Colon (tissue), 2 donors: ENCODE measurements around the gene THOC2.
"Not testable (repeated sequence)": the region's sequence is repeated elsewhere in the genome, so short reads cannot be mapped to it uniquely, and the experiment has no call there.

Experiments used
- FAIRE-seq: peaks from 2 replicates; lab custom pipeline; 2012; peaks lifted over from hg19 to GRCh38; lab: Jason Lieb, UNC
- donor health status: control.
- donor health status: control.

The THOC2 gene

GRCh38 chrX:123734079-123734478, 1.2 kb upstream of the THOC2 start:
- not testable (repeated sequence) for FAIRE-seq

- no peak for FAIRE-seq
Observed at GRCh38 chrX:123731987-123732669, 724 bp downstream of the THOC2 start.

DNA sequence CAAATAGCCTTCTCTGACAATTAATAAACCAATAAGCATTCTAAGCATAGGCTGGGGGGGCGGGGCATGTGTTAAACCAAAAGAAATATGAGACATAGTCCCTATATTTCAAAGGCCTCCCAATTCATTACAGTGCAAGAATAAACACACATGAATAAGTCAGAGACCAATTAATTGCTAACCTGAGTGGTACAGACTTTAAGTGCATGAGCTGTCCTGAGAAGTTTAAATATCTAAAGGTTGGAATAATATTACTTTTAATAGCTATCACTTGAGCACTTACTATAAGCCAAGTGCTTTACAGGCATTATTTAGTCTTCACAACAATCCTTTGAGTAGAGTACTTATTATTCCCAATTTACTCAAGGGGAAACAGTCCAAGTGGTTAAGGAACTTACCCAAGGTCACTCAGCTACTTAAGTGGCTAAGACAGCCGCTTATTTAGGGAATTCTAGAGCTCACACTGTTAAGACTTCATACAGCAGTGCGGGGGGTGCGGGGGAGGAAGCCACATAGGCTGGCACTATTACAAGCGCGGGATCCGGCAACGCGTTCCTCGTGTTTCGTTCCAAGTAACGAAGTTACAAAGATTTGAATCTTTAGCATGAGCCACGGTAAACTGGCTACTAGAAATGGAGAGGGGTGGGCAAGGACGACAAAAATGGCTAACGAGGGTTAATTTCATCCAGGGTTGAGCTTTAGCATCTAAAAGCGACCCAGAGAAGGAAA, 1.4 kb downstream of the THOC2 start:
- peak; percentile 18 for FAIRE-seq

- no peak for FAIRE-seq
Observed at GRCh38 chrX:123728554-123728953, 4.3 kb downstream of the THOC2 start.

DNA sequence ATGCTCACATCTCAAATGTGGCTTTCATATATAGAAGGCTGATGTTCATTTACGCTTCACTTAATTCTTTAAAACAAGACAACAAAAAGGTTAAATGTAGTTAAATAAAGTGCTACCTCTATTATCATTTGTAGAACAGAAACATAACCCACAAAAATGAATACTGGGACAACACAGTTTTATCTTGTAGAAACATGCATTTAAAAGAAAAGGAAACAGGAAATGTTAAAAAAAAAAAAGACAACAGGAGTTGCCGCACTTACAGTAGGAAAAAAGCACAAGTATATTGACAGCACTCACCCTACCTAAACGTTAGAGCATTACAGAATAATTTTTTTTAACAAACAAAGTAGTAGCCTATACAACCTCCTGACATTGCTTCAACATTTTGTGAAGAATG, 4.8 kb downstream of the THOC2 start:
- FAIRE-seq, result no peak

DNA sequence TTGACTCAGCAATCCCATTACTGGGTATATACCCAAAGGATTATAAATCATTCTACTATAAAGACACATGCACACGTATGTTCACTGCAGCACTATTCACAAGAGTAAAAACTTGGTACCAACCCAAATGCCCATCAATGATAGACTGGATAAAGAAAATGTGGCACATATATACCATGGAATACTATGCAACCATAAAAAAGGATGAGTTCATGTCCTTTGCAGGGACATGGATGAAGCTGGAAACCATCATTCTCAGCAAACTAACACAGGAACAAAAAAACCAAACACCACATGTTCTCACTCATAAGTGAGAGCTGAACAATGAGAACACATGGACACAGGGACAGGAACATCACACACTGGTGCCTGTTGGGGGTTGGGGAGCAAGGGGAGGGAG, 10.7 kb downstream of the THOC2 start:
- FAIRE-seq, result not testable (repeated sequence)

DNA sequence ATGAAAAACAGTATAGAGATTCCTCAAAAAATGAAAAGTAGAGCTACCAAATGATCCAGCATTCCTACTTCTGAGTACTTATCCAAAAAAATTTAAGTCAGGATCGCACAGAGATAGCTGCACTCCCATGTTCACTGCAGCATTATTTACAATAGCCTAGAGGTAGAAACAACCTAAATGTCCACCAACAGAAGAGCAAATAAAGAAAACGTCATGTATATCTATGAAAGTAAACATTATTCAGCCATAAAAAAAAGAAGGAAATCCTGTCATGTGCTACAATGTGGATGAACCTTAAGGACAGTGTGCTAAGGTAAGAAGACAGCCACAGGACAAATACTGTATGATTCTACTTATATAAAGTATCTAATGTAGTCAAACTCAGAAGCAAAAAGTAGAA, 12.4 kb downstream of the THOC2 start:
- FAIRE-seq, result no peak

- no peak for FAIRE-seq
Observed at GRCh38 chrX:123713841-123714240, 19.0 kb downstream of the THOC2 start.

DNA sequence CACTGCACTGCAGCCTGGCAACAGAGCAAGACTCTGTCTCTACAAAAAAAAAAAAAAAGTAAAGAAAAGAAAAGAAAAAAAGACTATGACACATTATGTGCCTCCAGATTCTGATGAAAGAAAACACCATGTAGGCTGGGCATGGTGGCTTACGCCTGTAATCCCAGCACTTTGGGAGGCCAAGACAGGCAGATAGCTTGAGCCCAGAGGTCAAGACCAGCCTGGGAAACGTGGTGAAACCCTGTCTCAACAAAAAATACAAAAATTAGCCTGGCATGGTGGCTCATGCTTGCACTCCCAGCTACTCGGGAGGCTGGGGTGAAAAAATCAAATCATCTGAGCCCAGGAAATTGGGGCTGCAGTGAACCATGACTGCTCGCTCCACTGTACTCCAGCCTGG, 19.4 kb downstream of the THOC2 start:
- no peak for FAIRE-seq

GRCh38 chrX:123711201-123711600, 21.7 kb downstream of the THOC2 start:
- not testable (repeated sequence) for FAIRE-seq

- no peak for FAIRE-seq
Observed at GRCh38 chrX:123704781-123705180, 28.1 kb downstream of the THOC2 start.

DNA sequence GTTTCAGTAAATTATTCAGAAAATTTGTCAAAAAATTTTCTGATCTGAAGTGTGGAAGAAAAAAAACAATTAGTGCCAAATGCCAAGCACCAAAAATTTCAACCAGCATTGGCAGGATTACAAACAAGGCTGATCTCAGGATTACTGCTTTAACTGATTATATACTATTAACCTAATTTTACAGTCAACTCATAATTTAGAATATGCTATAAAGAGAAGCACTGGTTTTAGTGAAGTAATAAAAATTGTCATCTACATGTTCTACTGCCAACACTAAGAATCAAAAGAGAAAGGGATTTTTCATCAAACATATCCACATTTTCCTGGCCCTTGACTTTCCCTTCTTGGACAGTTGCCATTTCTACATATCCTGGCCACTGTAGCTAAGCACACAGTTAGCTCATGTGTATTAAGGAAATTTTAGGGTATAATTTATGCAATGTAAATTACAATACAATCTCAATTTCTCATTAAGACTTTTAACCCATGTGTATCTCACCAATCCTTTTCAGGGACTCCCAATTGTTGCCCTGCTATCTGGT, 33.8 kb downstream of the THOC2 start:
- FAIRE-seq, result peak; percentile 43

DNA sequence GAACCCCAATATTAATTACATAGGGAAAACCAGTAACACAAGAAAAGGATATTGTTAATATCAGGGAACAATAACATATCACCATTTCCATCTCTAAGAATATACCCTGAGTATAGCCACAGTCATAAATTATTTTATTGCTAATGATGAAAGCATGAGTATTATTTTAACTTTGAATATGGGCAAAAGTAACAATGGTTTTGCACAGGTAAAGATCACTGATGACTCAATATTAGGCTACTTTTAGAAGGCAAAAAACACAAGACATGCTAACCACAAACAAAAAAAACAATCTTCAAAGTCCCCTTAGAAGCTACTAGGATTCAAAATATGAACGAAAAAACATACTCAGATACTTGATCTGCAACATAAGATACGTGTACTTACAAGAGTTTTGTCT, 36.5 kb downstream of the THOC2 start:
- FAIRE-seq, result peak; percentile 87

- FAIRE-seq, result peak; percentile 93
Observed at GRCh38 chrX:123695242-123695641, 37.6 kb downstream of the THOC2 start.

DNA sequence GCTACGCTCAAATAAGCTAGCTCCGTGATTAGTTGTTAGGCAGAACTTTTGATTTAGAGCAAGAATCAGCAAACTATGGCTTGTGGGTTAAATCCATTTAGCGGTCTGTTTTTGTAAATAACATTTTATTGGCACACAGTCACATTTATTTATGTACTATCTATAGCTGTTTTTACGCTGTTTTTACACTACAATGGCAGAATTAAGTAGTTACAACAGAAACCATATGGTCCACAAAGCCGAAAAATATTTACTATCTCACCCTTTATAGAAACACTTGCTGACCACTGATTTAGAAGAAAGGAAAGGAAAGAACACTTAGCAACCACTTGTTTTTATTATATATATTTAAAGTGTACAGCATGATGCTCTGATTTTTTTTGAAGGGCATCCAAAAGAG, 41.1 kb downstream of the THOC2 start:
- peak; percentile 45 for FAIRE-seq

DNA sequence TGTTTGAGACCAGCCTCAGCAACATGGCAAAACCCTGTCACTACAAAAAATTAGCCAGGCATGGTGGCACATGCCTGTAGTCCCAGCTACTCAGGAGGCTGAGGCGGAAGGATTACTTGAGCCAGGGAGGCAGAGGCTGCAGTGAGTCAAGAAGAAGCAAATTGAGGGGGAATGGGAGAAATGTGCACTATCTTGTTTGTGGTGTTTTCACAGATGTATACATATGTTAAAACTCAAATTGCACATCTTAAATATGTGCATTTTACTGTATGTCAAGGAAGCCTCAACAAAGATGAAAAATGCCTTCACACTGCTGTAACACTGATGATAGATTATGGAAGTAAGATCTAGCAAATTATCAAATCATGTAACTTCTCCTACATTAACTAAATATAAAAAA, 44.3 kb downstream of the THOC2 start:
- no peak for FAIRE-seq

GRCh38 chrX:123685232-123685631, 47.6 kb downstream of the THOC2 start:
- no peak for FAIRE-seq

DNA sequence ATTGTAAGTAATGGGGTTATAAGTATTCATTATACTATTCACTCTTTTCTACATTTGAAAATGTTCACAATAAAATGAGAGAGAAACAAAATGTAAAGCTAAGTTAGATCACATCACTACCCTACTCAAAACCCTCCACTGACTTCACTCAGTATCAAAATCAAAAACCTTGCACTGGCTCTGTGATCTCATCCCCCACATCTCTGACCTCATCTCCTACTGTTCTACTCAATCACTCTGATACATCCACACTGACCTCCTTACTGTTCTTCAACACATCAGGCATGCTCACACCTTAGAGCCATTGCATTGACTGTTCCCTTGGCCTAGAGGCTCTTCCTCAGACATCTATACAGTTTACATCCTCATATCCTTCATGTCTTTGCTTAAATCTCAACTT, 50.7 kb downstream of the THOC2 start:
- FAIRE-seq, result no peak

GRCh38 chrX:123679733-123680460, 53.0 kb downstream of the THOC2 start:
- not testable (repeated sequence) for FAIRE-seq

- FAIRE-seq, result no peak
Observed at GRCh38 chrX:123675154-123675553, 57.7 kb downstream of the THOC2 start.

DNA sequence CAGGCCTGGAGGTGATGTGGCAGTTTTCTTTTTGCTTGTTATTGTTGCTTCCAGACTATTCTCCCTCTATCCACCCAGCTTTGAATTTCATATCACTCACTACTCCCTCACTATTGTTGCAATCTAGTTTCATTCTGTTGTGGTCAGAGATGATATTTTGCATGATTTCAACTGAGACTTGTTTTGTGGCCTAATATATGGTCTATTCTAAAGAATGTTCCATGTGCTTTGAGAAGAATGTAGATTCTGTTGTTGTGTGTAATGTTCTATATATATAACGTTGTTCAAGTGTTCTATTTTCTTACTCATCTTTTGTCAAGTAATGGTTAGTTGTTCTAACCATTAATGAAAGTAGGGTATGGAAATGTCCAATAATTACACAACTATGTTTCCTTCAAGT, 59.0 kb downstream of the THOC2 start:
- FAIRE-seq, result peak; percentile 18

DNA sequence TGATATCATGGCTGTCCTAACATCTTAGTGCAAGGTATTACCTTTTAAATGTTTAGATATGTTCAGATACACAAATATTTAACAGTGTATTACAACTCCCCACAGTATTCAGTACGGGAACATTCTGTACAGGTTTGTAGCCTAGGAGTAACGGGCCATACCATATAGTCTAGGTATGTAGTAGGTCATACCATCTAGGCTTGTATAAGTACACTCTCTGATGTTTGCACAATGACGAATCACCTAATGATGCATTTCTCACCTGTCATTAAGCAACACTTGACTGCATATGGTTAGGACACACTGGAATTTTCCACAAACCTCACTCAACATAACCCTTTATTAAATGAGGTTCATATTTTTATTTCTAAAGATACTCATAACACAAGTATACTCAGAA, 67.7 kb downstream of the THOC2 start:
- FAIRE-seq, result no peak
